ENCODE measurements around the gene AQP12A. TPM values are rescaled to one million over a fixed set of nuclear protein-coding genes. Genes with fewer than 3 reads are reported as not detected.

The AQP12A gene
- total RNA-seq, 2 experiments from 2014 or later = not detected

- peaks cover 20% of the 10 kb centered on the region for H3K27me3 Mint-ChIP-seq
- no peaks in the 10 kb centered on the region for H3K9me3 Mint-ChIP-seq
- ATAC-seq (ENCODE audit: poor library complexity) (no peak), DNase-seq (no peak)
- H3K9me3 ChIP-seq (ENCODE audit: control insufficient read depth in 1 of 2, insufficient read depth in 1 of 2, low read length in 2 of 2) = no peaks in the 10 kb centered on the region
- no peaks in the 10 kb centered on the region for H3K36me3 Mint-ChIP-seq (ENCODE audit: low read depth)
- POLR2A ChIA-PET = no interaction called here
- TF ChIP-seq CTCF (IDR thresholded peaks at IDR 0.05) = no peak
- no peak overlapping the region for H3K27ac Mint-ChIP-seq
- H3K4me3 Mint-ChIP-seq = no peak overlapping the region
- H3K4me1 ChIP-seq (ENCODE audit: insufficient read depth, low read length) = peaks cover 20% of the 10 kb centered on the region
- CTCF ChIA-PET = no interaction called here
- peaks cover 12% of the 10 kb centered on the region for H3K4me1 Mint-ChIP-seq (ENCODE audit: low read depth)
- H3K4me3 ChIP-seq (ENCODE audit: low read length) = no peak overlapping the region
- intact Hi-C loops (cut with DNase I, micrococcal nuclease) = loop anchor here in 1 of 2 experiments (10.0 kb wide), 1 partner anchor 192 kb away; no protein-coding TSS in a partner anchor
- no peak overlapping the region for H3K27ac ChIP-seq (ENCODE audit: low read depth in 1 of 2, low read length in 2 of 2)
- H3K27me3 ChIP-seq (ENCODE audit: control insufficient read depth in 1 of 2, insufficient read depth in 2 of 2, low read length in 2 of 2) = no peaks in the 10 kb centered on the region
- no peaks in the 10 kb centered on the region for H3K36me3 ChIP-seq (ENCODE audit: insufficient read depth, low read length)
Measured at GRCh38 chr2:240707043-240707756, 15.5 kb downstream of the AQP12A start.

GRCh38 chr2:240707821-240708220, 16.2 kb downstream of the AQP12A start:
- DNase-seq = no peak
- CTCF ChIA-PET = no interaction called here

GRCh38 chr2:240708457-240708856, 16.8 kb downstream of the AQP12A start:
- Histone ChIP-seq H3K27ac (ENCODE audit: low read depth in 1 of 2, low read length in 2 of 2) (no peak overlapping the region), H3K4me3 (ENCODE audit: low read length) (no peak overlapping the region), H3K9me3 (ENCODE audit: control insufficient read depth in 1 of 2, insufficient read depth in 1 of 2, low read length in 2 of 2) (no peaks in the 10 kb centered on the region), H3K27me3 (ENCODE audit: control insufficient read depth in 1 of 2, insufficient read depth in 2 of 2, low read length in 2 of 2) (no peaks in the 10 kb centered on the region), H3K4me1 (ENCODE audit: insufficient read depth, low read length) (peaks cover 20% of the 10 kb centered on the region), H3K36me3 (ENCODE audit: insufficient read depth, low read length) (no peaks in the 10 kb centered on the region)
- CTCF ChIA-PET = no interaction called here
- POLR2A ChIA-PET = no interaction called here
- Mint-ChIP-seq H3K27me3 (peaks cover 15% of the 10 kb centered on the region), H3K9me3 (no peaks in the 10 kb centered on the region), H3K36me3 (ENCODE audit: low read depth) (no peaks in the 10 kb centered on the region), H3K27ac (no peak overlapping the region), H3K4me1 (ENCODE audit: low read depth) (peaks cover 12% of the 10 kb centered on the region), H3K4me3 (no peak overlapping the region)
- no peak for TF ChIP-seq CTCF (IDR thresholded peaks at IDR 0.05)
- intact Hi-C loops (cut with DNase I, micrococcal nuclease) = loop anchor here in 1 of 2 experiments (10.0 kb wide), 1 partner anchor 194 kb away; no protein-coding TSS in a partner anchor
- DNase-seq = no peak
- no peak for ATAC-seq (ENCODE audit: poor library complexity)

More at GRCh38 chr2:240707821-240708220, 16.2 kb downstream of the AQP12A start:
- Mint-ChIP-seq H3K4me3 (no peak overlapping the region), H3K27me3 (peaks cover 20% of the 10 kb centered on the region), H3K27ac (no peak overlapping the region), H3K9me3 (no peaks in the 10 kb centered on the region), H3K4me1 (ENCODE audit: low read depth) (peaks cover 12% of the 10 kb centered on the region), H3K36me3 (ENCODE audit: low read depth) (no peaks in the 10 kb centered on the region)
- no peak for TF ChIP-seq CTCF (IDR thresholded peaks at IDR 0.05)
- Histone ChIP-seq H3K36me3 (ENCODE audit: insufficient read depth, low read length) (no peaks in the 10 kb centered on the region), H3K9me3 (ENCODE audit: control insufficient read depth in 1 of 2, insufficient read depth in 1 of 2, low read length in 2 of 2) (no peaks in the 10 kb centered on the region), H3K4me3 (ENCODE audit: low read length) (no peak overlapping the region), H3K4me1 (ENCODE audit: insufficient read depth, low read length) (peaks cover 20% of the 10 kb centered on the region), H3K27ac (ENCODE audit: low read depth in 1 of 2, low read length in 2 of 2) (no peak overlapping the region), H3K27me3 (ENCODE audit: control insufficient read depth in 1 of 2, insufficient read depth in 2 of 2, low read length in 2 of 2) (no peaks in the 10 kb centered on the region)
- no peak for ATAC-seq (ENCODE audit: poor library complexity)
- intact Hi-C loops (cut with DNase I, micrococcal nuclease) = loop anchor here in 1 of 2 experiments (10.0 kb wide), 1 partner anchor 193 kb away; no protein-coding TSS in a partner anchor
- POLR2A ChIA-PET = no interaction called here
